Retinal pigment epithelial cell (primary cell): ENCODE measurements around the gene PRKG1.

Experiments used
- DNase-seq: peaks from one replicate; pipeline ENCODE4 v3.0.0-alpha.2; 2010; ENCODE audit warnings: low read depth
- H3K4me3 ChIP-seq: 2 replicates; pipeline ENCODE4 v1.5.1; 2011; ENCODE audit warnings: mild to moderate bottlenecking, low read length, control low read depth, moderate library complexity
- CTCF ChIP-seq: conservative IDR thresholded peaks from 2 replicates; pipeline ENCODE4 v1.5.1; 2011; ENCODE audit warnings: low read depth, low read length, control low read depth, inconsistent platforms

The PRKG1 gene

DNA sequence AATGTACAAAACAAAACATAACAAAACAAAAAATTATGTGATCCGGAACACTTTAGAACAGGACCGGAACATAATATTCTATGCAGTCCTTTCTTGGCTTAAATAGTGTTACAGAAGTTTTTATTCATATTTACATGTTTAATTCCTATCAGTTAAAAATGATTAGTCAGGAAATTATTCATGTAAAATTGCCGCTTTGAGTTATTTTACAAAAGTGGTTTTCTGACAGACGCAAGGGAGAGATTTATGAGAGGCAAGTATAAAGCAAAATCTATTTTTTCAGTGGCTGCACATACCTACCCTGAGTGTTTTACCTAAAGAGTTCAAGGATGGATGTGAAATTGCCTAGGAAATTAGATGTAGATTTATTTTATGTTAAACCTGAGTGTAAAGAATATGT is 1009.1 kb downstream of the PRKG1 start:
- no peak overlapping the region for H3K4me3 ChIP-seq
- DNase-seq = no peak
- no peak for TF ChIP-seq CTCF

- no peak for DNase-seq
- no peak overlapping the region for H3K4me3 ChIP-seq
These were observed 1018.1 kb downstream of the PRKG1 start for GRCh38 chr10:52092390-52092789.

DNA sequence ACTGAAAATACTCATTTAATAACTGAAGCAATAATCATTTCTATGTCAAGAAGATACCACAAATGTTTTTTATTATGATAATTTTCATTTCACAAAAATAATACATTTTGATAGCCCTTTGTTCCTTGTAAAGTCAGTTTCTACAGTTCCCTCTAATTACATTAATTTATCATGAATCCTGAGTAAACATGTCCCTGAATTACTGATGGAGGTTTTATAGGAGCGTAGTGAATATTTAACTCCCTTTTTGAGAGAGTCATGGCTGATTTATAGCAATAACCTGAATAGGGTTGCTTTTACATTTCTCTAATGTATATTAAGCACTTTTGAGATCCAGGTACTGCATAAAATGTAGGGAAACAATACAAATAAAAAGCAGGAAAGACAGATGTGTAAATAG is 1023.8 kb downstream of the PRKG1 start:
- H3K4me3 ChIP-seq = no peak overlapping the region
- DNase-seq = no peak
- TF ChIP-seq CTCF = no peak

More at GRCh38 chr10:52092390-52092789, 1018.1 kb downstream of the PRKG1 start:
- TF ChIP-seq CTCF = no peak

DNA sequence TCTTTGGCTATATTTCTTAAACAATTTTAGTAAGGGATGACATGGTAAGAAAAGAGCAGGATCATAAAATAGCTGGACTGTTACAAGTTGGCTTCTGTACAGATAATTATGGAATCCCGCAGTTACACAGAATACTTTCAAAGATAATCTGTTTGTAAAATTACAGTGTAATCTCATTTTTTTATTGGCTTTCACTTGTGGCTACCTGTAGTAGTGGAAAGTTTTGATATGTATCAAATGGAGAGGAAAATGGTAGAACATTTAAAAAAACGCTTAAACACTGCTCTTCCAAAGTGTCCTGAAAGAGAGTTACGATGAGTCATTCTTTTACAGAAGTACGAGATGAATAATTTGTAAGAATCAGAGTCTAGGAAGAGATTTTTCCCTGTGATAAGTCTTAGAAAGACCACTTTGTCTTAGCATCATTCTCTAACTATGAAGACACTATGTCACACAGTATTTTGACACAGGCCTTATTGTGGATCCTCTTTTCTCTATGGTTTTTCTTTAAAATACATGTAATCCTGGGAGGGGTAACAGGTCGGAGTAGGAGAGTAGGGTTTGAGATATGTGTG is 1024.8 kb downstream of the PRKG1 start:
- DNase-seq = no peak
- TF ChIP-seq CTCF = no peak

DNA sequence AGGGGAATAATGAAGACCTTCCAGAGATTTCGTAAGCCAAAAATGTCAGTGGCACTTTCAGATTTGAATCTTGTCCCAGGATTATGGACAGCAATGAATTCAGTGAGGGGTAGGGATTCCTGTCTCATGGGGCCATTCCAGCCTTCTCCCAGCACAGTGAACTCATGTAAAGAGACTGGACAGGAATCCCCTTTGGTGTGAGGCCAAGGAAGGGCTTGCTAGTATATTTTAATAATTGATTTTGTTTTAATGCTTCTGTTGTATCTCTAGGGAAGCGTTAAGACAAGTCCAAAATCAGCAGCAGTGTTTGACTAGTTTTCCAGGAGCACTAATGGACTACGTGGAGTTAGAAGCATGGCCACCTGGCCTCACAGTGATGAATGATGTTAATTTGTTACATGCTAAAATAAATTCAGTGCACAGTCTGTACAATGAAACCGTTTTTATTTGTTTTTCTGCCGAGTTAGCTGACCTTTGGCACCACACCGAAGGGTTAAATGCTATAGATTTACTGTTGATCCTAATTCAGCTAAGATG is 1025.8 kb downstream of the PRKG1 start:
- H3K4me3 ChIP-seq = no peak overlapping the region
- no peak for DNase-seq
- TF ChIP-seq CTCF = no peak

More for the DNA sequence above, 1024.8 kb downstream of the PRKG1 start:
- H3K4me3 ChIP-seq = no peak overlapping the region

- no peak for TF ChIP-seq CTCF
- DNase-seq = no peak
These were observed 1031.0 kb downstream of the PRKG1 start for GRCh38 chr10:52105301-52105700.

GRCh38 chr10:52106011-52106410 is 1031.7 kb downstream of the PRKG1 start:
- TF ChIP-seq CTCF = no peak
- H3K4me3 ChIP-seq = no peak overlapping the region
- DNase-seq = no peak

More at GRCh38 chr10:52105301-52105700, 1031.0 kb downstream of the PRKG1 start:
- no peak overlapping the region for H3K4me3 ChIP-seq
